HEK293 (cell line): Measurements from ENCODE around the gene MAGEB4.
"Not testable (repeated sequence)": the region's sequence is repeated elsewhere in the genome, so short reads cannot be mapped to it uniquely, and the experiment has no call there.

Experiments
- CTCF ChIA-PET: fragments of 350-600 bp; formaldehyde crosslinking; extraction: SDS; loops from one replicate; lab custom pipeline; 2021; ENCODE audit warnings: antibody characterized with exemption; lab: Yijun Ruan, JAX
- POLR2A ChIA-PET: fragments of 300-600 bp; formaldehyde crosslinking; extraction: SDS; loops from one replicate; lab custom pipeline; 2020; ENCODE audit warnings: antibody characterized with exemption, inconsistent platforms; lab: Yijun Ruan, JAX
- H3K27ac ChIP-seq: fragments of 200-500 bp; sonication (Bioruptor generic); 2 replicates; pipeline ENCODE4 v1.5.1; 2014; ENCODE audit warnings: low read depth, low read length, control low read depth, inconsistent platforms; ENCODE audit errors: extremely low read depth
- H3K36me3 ChIP-seq, 2 experiments: fragments of 200-500 bp in 1 of 2; sonication (Bioruptor generic) in 1 of 2; 1 replicate in 1 of 2; 2 replicates in 1 of 2; pipeline ENCODE4 v1.5.1; 2014 to 2017; ENCODE audit warnings: inconsistent platforms in 2 of 2, low read length in 2 of 2; ENCODE audit not compliant: control insufficient read depth in 2 of 2, insufficient read depth in 1 of 2
- H3K4me1 ChIP-seq: fragments of 200-500 bp; sonication (Bioruptor generic); 2 replicates; pipeline ENCODE4 v1.5.1; 2014; ENCODE audit warnings: mild to moderate bottlenecking, low read length, inconsistent platforms; ENCODE audit not compliant: control insufficient read depth, insufficient read depth
- H3K4me3 ChIP-seq: 2 replicates; pipeline ENCODE4 v1.5.1; 2011; ENCODE audit warnings: low read depth, mild to moderate bottlenecking, control low read depth, low read length, moderate library complexity
- H3K9me3 ChIP-seq: fragments of 200-500 bp; sonication (Bioruptor generic); 2 replicates; pipeline ENCODE4 v1.5.1; 2014; ENCODE audit warnings: low read depth, low read length, inconsistent platforms; ENCODE audit not compliant: control insufficient read depth, insufficient read depth
- AEBP2 ChIP-seq: fragments of 450-650 bp; formaldehyde crosslinking; IDR thresholded peaks from 2 replicates; pipeline ENCODE4 v1.5.1; 2016; ENCODE audit warnings: missing biosample characterization, missing genetic modification characterization, borderline replicate concordance
- PATZ1 ChIP-seq: fragments of 450-650 bp; formaldehyde crosslinking; IDR thresholded peaks from 2 replicates; pipeline ENCODE4 v1.5.1; 2016; ENCODE audit warnings: missing biosample characterization, missing genetic modification characterization
- SP2 ChIP-seq: fragments of 450-650 bp; formaldehyde crosslinking; IDR thresholded peaks from 2 replicates; pipeline ENCODE4 v1.5.1; 2016; ENCODE audit warnings: missing biosample characterization, missing genetic modification characterization
- ZFP69B ChIP-seq: fragments of 450-650 bp; formaldehyde crosslinking; IDR thresholded peaks from 2 replicates; pipeline ENCODE4 v1.5.1; 2016; ENCODE audit warnings: missing biosample characterization, missing genetic modification characterization
- ZNF148 ChIP-seq: fragments of 450-650 bp; formaldehyde crosslinking; IDR thresholded peaks from 2 replicates; pipeline ENCODE4 v1.5.0; 2017; ENCODE audit warnings: missing biosample characterization, missing genetic modification characterization, borderline replicate concordance
- ZNF169 ChIP-seq: fragments of 450-650 bp; formaldehyde crosslinking; IDR thresholded peaks from 2 replicates; pipeline ENCODE4 v1.5.1; 2016; ENCODE audit warnings: missing biosample characterization, missing genetic modification characterization
- ZNF174 ChIP-seq: fragments of 450-650 bp; formaldehyde crosslinking; IDR thresholded peaks from 2 replicates; pipeline ENCODE4 v1.5.0; 2017; ENCODE audit warnings: missing biosample characterization, mild to moderate bottlenecking, missing genetic modification characterization
- ZNF311 ChIP-seq: fragments of 450-650 bp; formaldehyde crosslinking; IDR thresholded peaks from 2 replicates; pipeline ENCODE4 v1.5.1; 2017; ENCODE audit warnings: missing biosample characterization, missing genetic modification characterization, borderline replicate concordance
- ZNF341 ChIP-seq: fragments of 450-650 bp; formaldehyde crosslinking; IDR thresholded peaks from 2 replicates; pipeline ENCODE4; 2016; ENCODE audit warnings: low read depth, missing biosample characterization, missing genetic modification characterization
- ZNF366 ChIP-seq: fragments of 450-650 bp; formaldehyde crosslinking; conservative IDR thresholded peaks from 2 replicates; pipeline ENCODE4 v1.5.1; 2016; ENCODE audit warnings: missing biosample characterization, missing genetic modification characterization
- ZNF530 ChIP-seq: fragments of 450-650 bp; formaldehyde crosslinking; IDR thresholded peaks from 2 replicates; pipeline ENCODE4 v1.5.1; 2016; ENCODE audit warnings: low read depth, missing biosample characterization, missing genetic modification characterization
- ZNF558 ChIP-seq: fragments of 450-650 bp; formaldehyde crosslinking; IDR thresholded peaks from 2 replicates; pipeline ENCODE4 v1.5.1; 2016; ENCODE audit warnings: missing biosample characterization, missing genetic modification characterization
- ZNF571 ChIP-seq: fragments of 450-650 bp; formaldehyde crosslinking; IDR thresholded peaks from 2 replicates; pipeline ENCODE4 v1.5.0; 2017; ENCODE audit warnings: missing biosample characterization, missing genetic modification characterization
- ZNF670 ChIP-seq: fragments of 450-650 bp; formaldehyde crosslinking; IDR thresholded peaks from 2 replicates; pipeline ENCODE4 v1.5.1; 2016; ENCODE audit warnings: missing biosample characterization, missing genetic modification characterization, low read depth
- ZNF792 ChIP-seq: fragments of 450-650 bp; formaldehyde crosslinking; IDR thresholded peaks from 2 replicates; pipeline ENCODE4 v1.5.1; 2016; ENCODE audit warnings: missing biosample characterization, missing genetic modification characterization

The MAGEB4 gene

GRCh38 chrX:30241724-30242415 lies at the start of gene MAGEB4:
Gene MAGEB4 (plus strand): TSS chrX:30242000. CDS start chrX:30242136, 136 bp downstream.
- Histone ChIP-seq H3K27ac (no peak within 1 kb of the TSS), H3K9me3 (no peaks in the 10 kb centered on the region), H3K4me1 (no peaks in the 10 kb centered on the region), H3K36me3 (no peaks in the 10 kb centered on the region), H3K4me3 (no peak within 1 kb of the TSS)
- ChIA-PET CTCF (no interaction called here), POLR2A (no interaction called here)
- no peak for TF ChIP-seq ZFP69B
- TF ChIP-seq ZNF670 = no peak
- TF ChIP-seq, all 188 proteins: peak for 0

GRCh38 chrX:30193910-30194309 lies 47.9 kb upstream of the MAGEB4 start:
- CTCF ChIA-PET = not testable (repeated sequence)

GRCh38 chrX:30196322-30196721 lies 45.5 kb upstream of the MAGEB4 start:
- Histone ChIP-seq H3K36me3 (no peaks in the 10 kb centered on the region), H3K27ac (no peak overlapping the region), H3K4me1 (no peaks in the 10 kb centered on the region), H3K9me3 (no peaks in the 10 kb centered on the region), H3K4me3 (no peak overlapping the region)
- CTCF ChIA-PET = interaction anchor here (0.7 to 1.2 kb wide), 5 partner anchors 9 to 1930 kb away, joined by 3 read pairs; no protein-coding TSS in a partner anchor
- no peak for TF ChIP-seq ZNF792 (tag by site-specific recombination)
- TF ChIP-seq ZNF571 (tag by site-specific recombination) = no peak
- TF ChIP-seq ZNF530 (tag by site-specific recombination) = no peak
- TF ChIP-seq SP2 = no peak
- TF ChIP-seq AEBP2 (tag by site-specific recombination) = no peak
- TF ChIP-seq ZNF558 (tag by site-specific recombination) = no peak
- no peak for TF ChIP-seq ZNF169 (tag by site-specific recombination)
- no peak for TF ChIP-seq ZNF366 (tag by site-specific recombination)
- TF ChIP-seq ZNF174 (tag by site-specific recombination) = no peak
- TF ChIP-seq ZNF311 = no peak
- TF ChIP-seq PATZ1 (tag by site-specific recombination) = no peak
- TF ChIP-seq ZNF341 (tag by site-specific recombination) = no peak
- TF ChIP-seq ZNF148 (tag by site-specific recombination) = no peak
- POLR2A ChIA-PET = no interaction called here

More at GRCh38 chrX:30193910-30194309, 47.9 kb upstream of the MAGEB4 start:
- H3K4me3 ChIP-seq, H3K4me1 ChIP-seq, H3K27ac ChIP-seq, H3K9me3 ChIP-seq, H3K36me3 ChIP-seq, POLR2A ChIA-PET: not testable (repeated sequence)
